Measurements from ENCODE around the gene SYCN.

Gene SYCN

DNA sequence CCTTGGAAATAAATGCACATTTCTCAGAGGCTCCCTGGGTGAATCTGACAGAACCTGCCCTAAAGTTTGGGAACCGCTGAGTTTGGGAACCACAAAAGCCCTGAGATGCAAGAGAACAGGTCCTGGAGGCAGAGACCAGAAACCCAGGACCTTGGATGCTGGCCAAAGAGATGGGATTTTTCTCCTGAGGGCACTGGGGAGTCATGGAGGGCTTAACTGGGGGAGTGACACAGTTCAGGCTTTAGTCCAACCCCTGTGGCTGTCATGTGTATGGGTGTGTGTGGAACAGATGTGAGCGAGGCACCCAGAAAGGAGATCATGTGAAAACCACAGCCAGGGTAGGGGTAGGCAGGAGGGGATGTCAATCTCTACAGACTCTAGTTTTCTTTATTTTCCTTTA is 11.2 kb downstream of the SYCN start:
- no peak for DNase-seq

DNA sequence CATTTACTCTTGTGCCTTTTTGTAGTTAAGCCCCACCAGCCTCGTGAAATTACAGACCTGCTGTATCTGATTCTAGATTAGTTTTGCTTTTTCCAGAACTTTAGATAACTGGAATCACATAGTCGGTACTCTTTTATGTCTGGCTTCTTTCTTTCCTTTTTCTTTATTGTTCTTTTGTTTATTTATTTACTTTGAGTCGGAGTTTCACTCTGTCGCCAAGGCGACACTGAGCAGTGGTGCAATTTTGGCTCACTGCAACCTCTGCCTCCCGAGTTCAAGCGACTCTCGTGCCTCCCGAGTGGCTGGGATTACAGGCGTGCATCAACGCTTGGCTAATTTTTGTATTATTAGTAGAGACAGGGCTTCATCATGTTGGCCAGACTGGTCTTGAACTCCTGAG is 13.3 kb downstream of the SYCN start:
- DNase-seq: no peak

DNA sequence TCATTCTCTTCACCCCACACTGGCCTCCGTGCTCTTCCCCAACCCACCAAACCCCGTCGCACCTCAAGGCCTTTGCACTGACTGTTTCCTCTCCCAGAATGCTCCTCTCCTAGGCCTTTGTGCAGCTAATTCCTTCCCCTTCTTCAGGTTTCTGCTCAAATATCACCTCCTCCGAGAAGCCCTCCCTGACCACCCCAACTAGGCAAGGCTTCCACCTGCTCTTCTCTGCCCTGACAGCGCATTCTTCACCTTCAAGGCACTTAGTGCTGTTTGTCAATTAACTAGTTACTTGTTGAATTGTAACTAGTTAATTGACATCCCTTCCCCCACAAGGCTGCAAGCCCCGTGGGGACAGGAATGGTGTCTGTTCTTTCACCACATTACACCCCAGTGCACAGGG is 15.1 kb downstream of the SYCN start:
- DNase-seq: no peak

DNA sequence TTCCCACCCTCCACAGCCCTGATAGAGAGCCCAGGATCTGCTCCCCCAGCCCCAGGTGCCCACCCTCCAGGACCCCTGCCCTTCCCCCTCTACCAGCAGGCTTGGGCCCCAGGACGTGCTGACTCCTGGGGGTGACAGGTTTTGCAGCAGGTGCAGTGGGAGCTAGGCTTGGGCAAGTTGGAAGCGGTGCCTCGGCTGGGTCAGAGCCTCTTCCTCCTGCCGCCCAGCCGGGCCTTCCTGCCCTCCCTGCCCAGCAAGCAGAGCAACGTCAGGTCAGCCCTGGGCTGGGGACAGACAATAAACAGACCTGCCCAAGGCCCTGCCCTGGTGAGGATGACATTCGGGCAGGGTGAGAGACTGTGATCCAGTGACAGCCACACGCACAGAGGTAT is 16.5 kb downstream of the SYCN start:
- no peak for DNase-seq

DNA sequence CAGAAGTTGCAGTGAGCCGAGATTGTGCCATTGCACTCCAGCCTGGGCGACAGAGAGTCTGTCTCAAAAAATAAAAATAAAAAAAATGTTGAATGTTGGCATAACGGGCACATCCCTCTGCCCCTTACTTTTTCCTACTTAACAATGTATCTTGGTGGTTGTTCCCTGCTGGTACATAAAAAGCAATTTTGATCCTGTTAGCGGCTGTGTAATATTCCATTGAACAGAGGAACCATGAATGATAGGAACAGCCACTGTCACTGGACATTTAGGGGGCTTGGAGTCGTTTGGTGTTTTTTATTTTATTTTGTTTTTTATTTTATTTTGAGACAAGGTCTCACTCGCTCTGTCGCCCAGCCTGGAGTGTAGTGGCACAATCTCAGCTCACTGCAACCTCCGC is 17.7 kb downstream of the SYCN start:
- no peak for DNase-seq

DNA sequence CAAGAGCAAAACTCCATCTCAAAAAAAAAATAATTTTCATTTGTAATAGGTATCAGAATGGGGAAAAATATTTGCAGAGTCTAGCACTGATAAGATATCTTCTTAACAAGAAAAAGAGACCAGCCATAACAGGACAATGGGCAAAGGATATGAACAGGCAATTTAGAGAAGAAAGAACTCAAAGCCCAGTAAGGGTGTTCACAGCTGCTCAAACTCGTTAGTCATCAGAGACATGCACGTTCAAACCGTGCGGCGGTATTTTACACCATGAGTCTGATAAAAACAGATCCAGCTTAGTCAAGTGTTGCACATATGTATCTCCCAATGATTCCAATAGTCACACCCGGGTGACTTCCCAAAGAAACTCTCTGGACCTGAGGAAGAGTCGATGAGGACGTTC is 21.0 kb downstream of the SYCN start:
- DNase-seq: no peak

DNA sequence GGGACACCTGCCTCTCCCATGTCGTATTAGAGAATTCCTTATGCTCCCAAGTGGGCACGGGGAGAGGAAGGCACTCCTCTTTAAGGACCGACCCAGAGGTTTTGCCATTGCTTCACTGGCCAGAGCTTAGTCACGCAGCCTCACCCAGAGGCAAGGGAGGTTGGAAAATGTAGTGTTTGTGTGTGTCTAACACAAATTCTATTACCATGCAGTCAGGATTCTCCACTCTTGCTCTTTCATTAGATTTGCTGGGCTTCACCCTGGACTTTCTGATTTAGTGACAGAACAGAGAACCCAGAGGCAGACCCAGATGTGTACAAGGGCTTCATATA is 21.9 kb downstream of the SYCN start:
- no peak for DNase-seq

DNA sequence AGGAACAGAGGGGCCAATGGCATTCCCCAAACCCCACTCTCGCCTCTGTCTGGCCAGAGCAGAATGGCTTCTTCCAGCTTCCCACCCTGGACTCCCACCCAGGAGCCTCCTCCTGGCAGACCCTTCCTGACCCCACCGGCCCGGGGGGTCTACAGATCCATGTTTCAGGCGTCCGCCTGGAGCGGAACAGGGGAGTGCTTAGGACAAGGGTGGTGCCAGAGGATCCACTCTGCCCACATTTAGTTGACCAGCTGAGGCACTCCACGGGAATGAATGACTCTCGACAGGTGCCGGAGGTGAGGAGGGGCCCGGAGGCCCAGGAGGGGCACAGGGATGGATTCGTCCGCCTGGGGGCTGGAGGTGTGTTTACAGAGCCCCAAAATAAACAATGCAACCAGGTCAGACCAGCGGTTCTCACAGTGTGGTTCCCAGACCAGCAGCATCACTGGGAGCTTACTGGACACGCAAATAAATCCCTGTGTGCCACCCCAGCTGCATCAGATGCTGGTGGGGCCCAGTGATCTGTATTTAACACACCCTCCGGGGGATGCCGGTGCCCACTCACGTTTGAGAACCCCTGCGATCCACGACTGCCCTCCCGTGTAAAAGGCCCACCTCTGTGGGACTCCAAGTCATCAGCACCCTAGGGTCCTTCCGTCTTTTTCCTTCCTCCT is 22.4 kb downstream of the SYCN start:
- DNase-seq: no peak

DNA sequence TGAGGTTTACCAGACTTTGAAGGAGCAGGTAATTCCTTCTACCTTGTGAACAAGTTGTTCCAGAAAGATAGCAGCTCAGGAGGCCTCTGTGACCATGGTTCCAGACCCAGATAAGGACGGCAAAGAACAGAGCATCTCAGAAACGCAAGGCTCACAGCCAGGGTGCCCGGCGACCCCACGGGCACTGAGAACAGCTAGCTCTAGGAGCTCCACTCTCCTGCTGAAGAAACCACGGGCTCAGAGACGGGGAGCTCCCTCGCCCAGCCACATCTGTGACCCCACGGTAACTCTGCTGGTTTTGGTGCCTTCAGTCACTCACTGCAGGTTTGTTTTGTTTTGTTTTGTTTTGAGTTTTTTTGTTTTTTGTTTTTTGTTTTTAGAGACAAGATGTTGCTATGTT is 23.3 kb downstream of the SYCN start:
- DNase-seq: no peak

DNA sequence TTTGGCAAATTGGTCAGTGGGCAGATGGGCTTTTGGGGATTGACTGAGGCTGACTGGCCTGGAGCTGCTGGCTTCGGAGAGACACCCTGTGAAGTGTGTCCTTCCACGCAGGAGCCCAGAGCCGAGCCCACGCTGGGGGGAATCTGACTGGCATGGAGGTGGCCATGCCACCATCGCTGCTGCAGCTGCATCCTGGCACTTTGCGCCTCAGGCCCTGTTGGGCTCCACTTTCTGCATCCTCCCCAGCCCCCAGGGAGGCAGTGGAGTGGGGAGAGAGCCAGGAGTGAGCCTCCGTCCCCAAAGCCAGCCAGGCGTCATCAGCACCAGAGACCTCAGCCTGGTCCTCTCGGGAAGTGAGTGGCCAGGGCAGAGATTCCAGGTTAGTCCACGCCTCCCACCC is 24.3 kb downstream of the SYCN start:
- no peak for DNase-seq

DNA sequence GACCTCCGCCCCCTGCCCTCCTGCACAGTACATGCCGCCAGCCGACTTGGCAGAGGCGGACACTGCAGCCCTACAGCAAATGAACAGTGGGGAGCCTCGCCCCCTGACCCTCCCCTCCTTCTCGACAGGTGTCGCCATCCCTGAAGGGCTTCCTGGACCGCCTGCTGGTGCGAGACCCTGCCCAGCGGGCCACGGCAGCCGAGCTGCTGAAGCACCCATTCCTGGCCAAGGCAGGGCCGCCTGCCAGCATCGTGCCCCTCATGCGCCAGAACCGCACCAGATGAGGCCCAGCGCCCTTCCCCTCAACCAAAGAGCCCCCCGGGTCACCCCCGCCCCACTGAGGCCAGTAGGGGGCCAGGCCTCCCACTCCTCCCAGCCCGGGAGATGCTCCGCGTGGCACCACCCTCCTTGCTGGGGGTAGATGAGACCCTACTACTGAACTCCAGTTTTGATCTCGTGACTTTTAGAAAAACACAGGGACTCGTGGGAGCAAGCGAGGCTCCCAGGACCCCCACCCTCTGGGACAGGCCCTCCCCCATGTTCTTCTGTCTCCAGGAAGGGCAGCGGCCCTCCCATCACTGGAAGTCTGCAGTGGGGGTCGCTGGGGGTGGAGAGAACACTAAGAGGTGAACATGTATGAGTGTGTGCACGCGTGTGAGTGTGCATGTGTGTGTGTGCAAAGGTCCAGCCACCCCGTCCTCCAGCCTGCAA is 25.6 kb downstream of the SYCN start:
- DNase-seq: no peak

DNA sequence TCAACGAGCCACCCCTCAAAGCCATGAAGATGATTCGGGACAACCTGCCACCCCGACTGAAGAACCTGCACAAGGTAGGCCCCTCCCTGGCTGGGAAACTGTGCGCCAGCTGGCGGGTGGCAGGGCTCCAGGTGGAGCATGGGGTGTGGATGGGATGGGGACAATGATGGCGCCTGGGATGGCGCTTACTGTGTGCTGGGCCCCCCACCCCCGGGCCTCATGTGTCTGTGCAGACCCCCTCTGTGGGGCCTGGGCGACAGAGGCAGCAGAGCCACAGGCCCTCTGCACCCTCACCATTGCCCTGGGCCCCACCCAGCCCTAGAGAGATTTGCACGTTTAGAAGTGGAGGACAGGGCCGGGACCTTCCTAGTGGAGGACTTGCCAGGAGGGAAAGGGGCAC is 26.3 kb downstream of the SYCN start:
- DNase-seq: no peak

DNA sequence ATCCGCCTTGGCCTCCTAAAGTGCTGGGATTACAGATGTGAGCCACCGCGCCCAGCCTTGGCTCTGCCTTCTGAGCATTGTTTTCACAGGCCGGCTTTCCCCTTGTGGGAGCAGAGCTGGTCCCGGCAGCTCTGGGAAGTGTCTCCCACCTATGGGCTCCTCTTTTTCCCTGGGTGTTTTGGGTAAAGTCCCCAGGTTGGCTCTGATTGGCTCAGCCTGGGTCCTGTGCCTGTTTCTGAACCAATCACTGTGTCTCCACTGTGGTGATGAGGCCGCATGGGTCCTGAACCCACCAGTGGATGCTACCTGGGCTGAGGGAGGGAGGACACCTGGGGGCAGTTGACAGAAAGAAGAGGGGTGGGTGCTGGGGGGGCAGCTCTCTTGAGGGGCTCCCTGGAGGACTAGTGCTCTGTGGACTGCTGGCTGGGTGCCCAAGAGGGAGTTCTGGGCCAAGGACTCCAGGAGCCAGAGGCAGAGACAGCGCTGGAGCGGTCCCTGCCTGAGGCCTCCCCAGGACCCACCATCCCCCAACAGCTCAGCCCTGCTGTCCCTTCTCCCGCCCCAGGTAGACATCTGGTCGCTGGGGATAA is 26.9 kb downstream of the SYCN start:
- DNase-seq: no peak

DNA sequence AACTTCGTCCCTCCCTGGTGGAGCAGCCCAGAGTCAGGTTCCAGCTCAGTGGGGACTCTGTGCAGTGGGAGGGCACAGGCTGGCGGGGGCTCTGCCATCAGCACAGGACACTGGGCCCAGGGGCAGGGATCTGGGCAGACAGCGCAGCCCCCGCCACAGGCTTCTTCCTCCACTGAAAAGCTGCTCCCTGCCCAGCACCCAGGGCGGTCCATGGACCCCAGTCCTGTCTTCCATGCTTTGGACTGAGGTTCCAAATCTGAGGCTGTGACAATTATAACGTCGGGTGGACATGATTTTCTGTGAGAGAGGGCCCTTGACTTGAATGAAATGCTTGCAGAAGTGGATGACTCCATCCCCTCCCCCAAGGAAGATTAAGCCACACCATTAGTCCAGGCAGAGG is 28.5 kb downstream of the SYCN start:
- DNase-seq: no peak

DNA sequence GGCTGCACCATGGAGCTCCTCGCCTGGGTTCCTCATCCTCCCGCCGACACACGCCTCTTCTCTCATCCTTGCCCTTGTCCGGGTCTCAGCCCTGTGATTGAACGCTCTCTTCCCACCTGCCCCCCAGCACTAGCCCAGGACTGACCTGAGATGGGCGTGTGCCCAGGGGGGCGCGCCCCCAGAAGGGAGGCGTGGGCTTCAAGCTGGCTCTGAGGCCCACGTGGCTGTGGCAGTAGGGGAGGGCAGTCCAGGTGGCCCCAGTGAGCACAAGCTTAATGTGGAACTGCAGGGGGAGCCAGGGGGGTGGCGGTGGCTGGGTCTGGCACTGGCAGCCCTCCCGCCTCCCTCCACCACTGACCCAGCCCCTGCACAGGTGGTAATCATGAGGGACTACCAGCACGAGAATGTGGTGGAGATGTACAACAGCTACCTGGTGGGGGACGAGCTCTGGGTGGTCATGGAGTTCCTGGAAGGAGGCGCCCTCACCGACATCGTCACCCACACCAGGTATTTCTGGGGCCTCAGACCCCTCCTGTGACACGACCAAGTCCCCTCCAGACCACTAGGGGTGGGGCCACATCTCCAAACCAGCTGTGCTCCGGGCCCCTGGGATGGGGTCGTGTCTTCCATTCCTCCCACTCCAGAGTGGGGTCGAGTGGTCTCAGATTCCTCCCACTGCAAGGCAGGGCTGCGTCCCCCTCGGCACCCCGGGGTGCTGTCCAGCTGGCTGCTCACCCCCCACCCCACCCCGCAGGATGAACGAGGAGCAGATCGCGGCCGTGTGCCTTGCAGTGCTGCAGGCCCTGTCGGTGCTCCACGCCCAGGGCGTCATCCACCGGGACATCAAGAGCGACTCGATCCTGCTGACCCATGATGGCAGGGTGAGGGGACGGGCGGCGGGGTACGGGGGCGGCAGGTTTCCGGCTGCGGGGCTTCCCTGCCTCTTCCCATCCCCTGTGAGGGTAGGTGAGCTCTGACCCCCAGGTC is 29.2 kb downstream of the SYCN start:
- no peak for DNase-seq

DNA sequence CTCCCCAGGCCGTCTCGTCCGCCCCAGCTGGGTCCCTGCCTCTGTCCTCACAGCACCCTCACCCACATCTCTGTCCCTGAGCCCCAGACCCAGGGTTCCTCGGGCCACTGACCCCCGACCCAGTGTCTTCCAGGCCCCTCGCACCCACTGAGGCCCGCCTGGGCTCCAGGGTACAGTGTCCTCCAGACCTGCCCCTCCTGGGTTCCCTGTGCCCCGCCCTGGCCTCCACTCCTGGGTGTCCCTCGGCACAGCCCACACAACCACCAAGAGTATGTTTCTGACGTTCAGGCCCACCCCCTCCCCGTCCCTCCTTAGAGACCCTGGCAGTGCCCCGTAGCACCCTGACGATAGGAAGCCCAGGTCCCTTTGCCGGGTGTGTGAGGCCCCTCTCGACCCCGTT is 29.9 kb downstream of the SYCN start:
- DNase-seq: no peak

DNA sequence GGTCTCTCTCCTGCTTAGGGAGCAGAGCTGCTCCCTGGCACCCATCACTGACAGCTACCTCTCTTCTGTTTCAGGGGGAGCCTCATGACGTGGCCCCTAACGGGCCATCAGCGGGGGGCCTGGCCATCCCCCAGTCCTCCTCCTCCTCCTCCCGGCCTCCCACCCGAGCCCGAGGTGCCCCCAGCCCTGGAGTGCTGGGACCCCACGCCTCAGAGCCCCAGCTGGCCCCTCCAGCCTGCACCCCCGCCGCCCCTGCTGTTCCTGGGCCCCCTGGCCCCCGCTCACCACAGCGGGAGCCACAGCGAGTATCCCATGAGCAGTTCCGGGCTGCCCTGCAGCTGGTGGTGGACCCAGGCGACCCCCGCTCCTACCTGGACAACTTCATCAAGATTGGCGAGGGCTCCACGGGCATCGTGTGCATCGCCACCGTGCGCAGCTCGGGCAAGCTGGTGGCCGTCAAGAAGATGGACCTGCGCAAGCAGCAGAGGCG is 30.5 kb downstream of the SYCN start:
- DNase-seq: no peak

DNA sequence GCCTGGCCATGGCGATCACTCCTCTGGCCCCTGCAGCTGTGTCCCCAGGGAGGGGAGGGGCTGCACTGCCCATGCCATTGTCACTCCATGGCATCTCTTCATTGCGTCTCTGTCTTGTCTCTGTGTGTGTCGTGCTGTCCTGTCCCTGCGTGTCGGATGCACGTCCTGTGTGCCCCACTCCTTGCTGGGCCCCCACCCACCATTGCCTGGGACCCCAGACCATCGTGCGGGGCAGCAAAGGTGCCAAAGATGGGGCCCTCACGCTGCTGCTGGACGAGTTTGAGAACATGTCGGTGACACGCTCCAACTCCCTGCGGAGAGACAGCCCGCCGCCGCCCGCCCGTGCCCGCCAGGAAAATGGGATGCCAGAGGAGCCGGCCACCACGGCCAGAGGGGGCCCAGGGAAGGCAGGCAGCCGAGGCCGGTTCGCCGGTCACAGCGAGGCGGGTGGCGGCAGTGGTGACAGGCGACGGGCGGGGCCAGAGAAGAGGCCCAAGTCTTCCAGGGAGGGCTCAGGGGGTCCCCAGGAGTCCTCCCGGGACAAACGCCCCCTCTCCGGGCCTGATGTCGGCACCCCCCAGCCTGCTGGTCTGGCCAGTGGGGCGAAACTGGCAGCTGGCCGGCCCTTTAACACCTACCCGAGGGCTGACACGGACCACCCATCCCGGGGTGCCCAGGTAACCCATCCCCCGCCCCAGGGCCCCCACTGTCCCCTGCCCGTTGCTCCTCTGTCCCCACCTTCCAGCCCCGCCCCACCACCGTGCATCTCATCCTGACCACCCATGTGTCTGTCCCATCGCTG is 31.2 kb downstream of the SYCN start:
- DNase-seq: no peak

DNA sequence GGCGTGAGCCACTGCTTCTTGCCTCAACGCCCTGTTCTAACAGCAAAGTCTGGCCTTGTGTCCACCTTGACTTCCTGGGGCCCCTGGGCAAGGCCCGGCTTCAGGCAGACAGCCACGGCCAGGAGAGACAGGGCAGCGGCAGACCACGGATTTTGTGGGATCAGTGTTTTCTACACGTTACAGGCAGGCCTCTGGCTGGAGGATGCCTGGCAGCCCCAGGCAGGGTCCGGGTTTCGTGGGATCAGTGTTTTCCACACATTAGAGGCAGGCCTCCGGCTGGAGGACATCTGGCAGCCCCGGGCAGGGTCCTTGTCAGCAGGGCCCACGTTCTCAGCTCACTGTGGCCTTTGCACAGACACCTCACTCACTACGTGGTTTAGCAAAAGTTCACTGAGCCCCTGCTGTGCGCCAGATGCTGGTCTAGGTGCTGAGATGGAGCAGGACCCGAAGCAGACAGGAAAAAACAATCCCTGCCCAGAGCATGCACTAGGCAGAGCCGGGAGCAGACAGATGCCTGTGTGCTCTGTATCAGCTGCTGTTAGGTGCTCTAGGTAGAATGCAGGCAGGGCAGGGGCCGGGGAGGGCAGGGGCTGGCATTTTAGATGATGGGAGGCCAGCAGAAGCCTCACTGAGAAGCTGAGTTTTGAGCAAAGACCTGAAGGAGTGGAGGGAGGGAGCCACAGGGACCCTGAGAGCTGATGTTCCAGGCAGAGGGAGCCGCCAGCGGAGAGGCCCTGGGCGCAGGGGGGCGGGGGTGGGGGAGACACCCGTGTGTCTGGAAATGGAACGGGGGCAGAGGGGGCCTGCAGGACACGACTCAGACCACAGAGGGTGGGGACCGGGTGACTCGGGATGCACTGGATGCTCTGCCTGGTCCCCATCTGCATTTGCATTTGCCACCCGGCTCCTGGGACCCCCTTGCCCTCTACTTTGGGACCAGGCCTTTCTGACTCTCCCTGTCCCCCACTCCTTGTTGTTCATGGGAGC is 32.3 kb downstream of the SYCN start:
- no peak for DNase-seq

DNA sequence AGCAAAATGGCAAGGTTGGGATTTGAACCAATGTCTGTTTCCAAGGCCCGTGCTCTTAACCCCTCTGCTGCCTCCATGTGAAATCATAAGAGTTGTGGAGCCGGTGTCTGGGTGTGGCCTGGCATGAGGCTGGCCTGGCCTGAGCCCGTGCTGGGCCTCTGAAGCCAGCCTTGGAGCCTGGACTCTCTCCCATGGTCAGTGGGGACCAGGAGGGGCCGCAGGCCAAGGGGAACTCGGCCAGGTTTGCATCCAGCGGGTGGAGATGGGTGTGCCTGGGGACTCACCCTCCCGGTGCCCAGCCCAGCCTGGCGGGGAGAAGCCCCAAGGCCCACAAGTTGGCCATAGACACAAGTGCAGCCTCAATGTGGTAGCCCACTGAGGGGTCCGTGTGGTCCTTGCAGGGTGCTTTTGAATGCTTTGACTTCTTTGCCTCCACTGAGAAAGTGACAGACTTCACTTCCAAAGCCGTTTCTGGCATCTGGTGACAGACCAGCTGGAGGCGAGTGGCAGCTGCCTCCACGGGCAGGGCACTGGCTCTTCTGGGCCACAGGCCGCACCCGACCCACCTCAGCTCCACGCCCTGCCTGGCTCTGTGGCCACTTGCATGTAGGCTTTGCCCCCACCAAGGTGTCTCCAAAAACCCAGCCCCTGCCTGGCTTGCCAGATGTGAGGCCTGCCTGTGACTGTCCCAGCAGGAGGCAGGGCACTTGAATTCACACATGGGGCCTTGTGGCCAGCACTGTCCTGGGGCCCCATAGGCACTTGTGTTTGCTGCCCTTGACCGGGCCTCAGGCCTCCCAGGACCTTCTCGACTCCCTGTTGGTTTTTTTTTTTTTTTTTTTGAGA is 33.5 kb downstream of the SYCN start:
- DNase-seq: no peak

Measured in CD4-positive, alpha-beta T cell treated with Interleukin-6 for 4 hours (primary cell).